A549 (cell line): Measurements from ENCODE around the gene LUC7L2. TPM values are rescaled to one million over a fixed set of nuclear protein-coding genes. Genes with fewer than 3 reads are reported as not detected.
"Not testable (repeated sequence)": the region's sequence is repeated elsewhere in the genome, so short reads cannot be mapped to it uniquely, and the experiment has no call there.

ENCODE experiments used
- ATAC-seq, 2 experiments: fragments of 200-7000 bp in 1 of 2; fragments of >200 bp in 1 of 2; cut with Nextera tagmentation in 1 of 2; cut with Tn5 transposase in 1 of 2; 3 replicates each; pipeline versions ENCODE4 v1.8.0 to v1.9.1; 2018 to 2020; ENCODE audit warnings: mild to moderate bottlenecking in 1 of 2, moderate library complexity in 1 of 2
- CTCF ChIA-PET: fragments of 300-600 bp; sonication (Branson Sonifier 250); formaldehyde crosslinking; extraction: SDS; loops from one replicate; lab custom pipeline; 2021; ENCODE audit warnings: antibody characterized with exemption, inconsistent platforms; lab: Yijun Ruan, JAX
- POLR2A ChIA-PET: fragments of 350-600 bp; formaldehyde crosslinking; extraction: SDS; loops from one replicate; lab custom pipeline; 2021; ENCODE audit warnings: antibody characterized with exemption, inconsistent platforms; lab: Yijun Ruan, JAX
- DNase-seq, 2 experiments: peaks; one replicate each; pipeline versions ENCODE4 v3.0.0 to v3.0.0-alpha.2; 2011 to 2016; ENCODE audit warnings: low read depth in 1 of 2, low spot score in 1 of 2
- FAIRE-seq: peaks from 2 replicates; lab custom pipeline; 2011; peaks lifted over from hg19 to GRCh38; lab: Jason Lieb, UNC
- H3K27ac ChIP-seq, 2 experiments: fragments of >200 bp; sonication (Bioruptor Twin); formaldehyde crosslinking; 3 replicates each; pipeline ENCODE4 v1.5.1; 2016 to 2017
- H3K4me1 ChIP-seq: fragments of >200 bp; sonication (Bioruptor Twin); formaldehyde crosslinking; 3 replicates; pipeline ENCODE4 v1.6.1; 2016
- H3K4me2 ChIP-seq: fragments of >200 bp; sonication (Bioruptor Twin); formaldehyde crosslinking; 3 replicates; pipeline ENCODE4 v1.6.1; 2016
- H3K4me3 ChIP-seq: fragments of >200 bp; sonication (Bioruptor Twin); formaldehyde crosslinking; 3 replicates; pipeline ENCODE4 v1.5.1; 2016
- H3K9me3 ChIP-seq: fragments of >200 bp; sonication (Bioruptor Twin); formaldehyde crosslinking; 3 replicates; pipeline ENCODE4 v1.6.1; 2016
- CBX2 ChIP-seq: fragments of 200-600 bp; sonication (generic); IDR thresholded peaks from 2 replicates; pipeline ENCODE4 v1.6.1; 2016; ENCODE audit warnings: low read depth, mild to moderate bottlenecking, borderline replicate concordance
- CBX8 ChIP-seq: fragments of 200-600 bp; sonication (generic); IDR thresholded peaks from 2 replicates; pipeline ENCODE4 v1.6.1; 2016
- CEBPB ChIP-seq, 2 experiments: fragments of >200 bp in 1 of 2; sonication (Bioruptor Twin) in 1 of 2; formaldehyde crosslinking in 1 of 2; IDR thresholded peaks; 2 replicates each; pipeline ENCODE4 v1.6.1; 2012 to 2016
- CHD4 ChIP-seq: fragments of 200-600 bp; sonication (generic); IDR thresholded peaks from 2 replicates; pipeline ENCODE4 v1.6.1; 2016; ENCODE audit warnings: antibody characterized with exemption, mild to moderate bottlenecking, borderline replicate concordance
- EHF ChIP-seq: fragments of 250-450 bp; sonication (Bioruptor Pico); IDR thresholded peaks from 2 replicates; pipeline ENCODE4 v1.5.0; 2020; ENCODE audit warnings: mild to moderate bottlenecking
- FOSL2 ChIP-seq, 2 experiments: fragments of 450-650 bp in 1 of 2; fragments of >200 bp in 1 of 2; sonication (Bioruptor Twin) in 1 of 2; formaldehyde crosslinking; IDR thresholded peaks; 2 replicates each; pipeline versions ENCODE4 v1.5.0 to v1.6.1; 2016 to 2020; ENCODE audit warnings: mild to moderate bottlenecking in 1 of 2, moderate library complexity in 1 of 2
- FOXS1 ChIP-seq: fragments of 250-450 bp; sonication (Bioruptor Pico); IDR thresholded peaks from 2 replicates; pipeline ENCODE4 v1.5.0; 2020; ENCODE audit warnings: mild to moderate bottlenecking, moderate library complexity
- GATA3 ChIP-seq: IDR thresholded peaks from 2 replicates; pipeline ENCODE4 v1.6.1; 2012; ENCODE audit warnings: borderline replicate concordance
- HES2 ChIP-seq: fragments of >200 bp; sonication (Bioruptor Twin); formaldehyde crosslinking; IDR thresholded peaks from 2 replicates; pipeline ENCODE4 v1.6.1; 2016
- HEYL ChIP-seq: fragments of 250-450 bp; sonication (Bioruptor Pico); IDR thresholded peaks from 2 replicates; pipeline ENCODE4 v1.8.0; 2021; ENCODE audit warnings: mild to moderate bottlenecking, moderate library complexity
- HMGXB4 ChIP-seq: fragments of 250-450 bp; sonication (Bioruptor Pico); IDR thresholded peaks from 2 replicates; pipeline ENCODE4 v1.5.0; 2021; ENCODE audit warnings: mild to moderate bottlenecking, moderate library complexity, borderline replicate concordance
- JUNB ChIP-seq: fragments of >200 bp; sonication (Bioruptor Twin); formaldehyde crosslinking; IDR thresholded peaks from 2 replicates; pipeline ENCODE4 v1.6.1; 2016
- MAFK ChIP-seq: fragments of 450-650 bp; IDR thresholded peaks from 2 replicates; pipeline ENCODE4 v1.6.1; 2014; ENCODE audit not compliant: partially characterized antibody
- NFE2L2 ChIP-seq: fragments of 150-350 bp; conservative IDR thresholded peaks from 2 replicates; pipeline ENCODE4 v1.6.1; 2014; ENCODE audit warnings: low read length
- POLR2AphosphoS2 ChIP-seq: conservative IDR thresholded peaks from 2 replicates; pipeline ENCODE4 v1.6.1; 2012; ENCODE audit warnings: low read length, improper control_type of control experiment, inconsistent platforms
- RARB ChIP-seq: fragments of 250-450 bp; sonication (Bioruptor Pico); IDR thresholded peaks from 2 replicates; pipeline ENCODE4 v1.8.0; 2021; ENCODE audit warnings: mild to moderate bottlenecking, moderate library complexity
- RCOR1 ChIP-seq: fragments of 150-350 bp; IDR thresholded peaks from 2 replicates; pipeline ENCODE4 v1.6.1; 2014; ENCODE audit warnings: antibody characterized with exemption, low read length, low read depth
- RFX5 ChIP-seq: fragments of 450-650 bp; IDR thresholded peaks from 2 replicates; pipeline ENCODE4 v1.7.1; 2014; ENCODE audit warnings: antibody characterized with exemption, mild to moderate bottlenecking, moderate library complexity
- USF2 ChIP-seq: fragments of 450-650 bp; IDR thresholded peaks from 2 replicates; pipeline ENCODE4 v1.6.1; 2014; ENCODE audit warnings: antibody characterized with exemption
- ZC3H11A ChIP-seq: fragments of 450-650 bp; IDR thresholded peaks from 2 replicates; pipeline ENCODE4 v1.6.1; 2014; ENCODE audit warnings: antibody characterized with exemption, mild to moderate bottlenecking
- ZFP36 ChIP-seq: fragments of 450-650 bp; IDR thresholded peaks from 2 replicates; pipeline ENCODE4 v1.6.1; 2014; ENCODE audit warnings: borderline replicate concordance; ENCODE audit not compliant: partially characterized antibody
- ZNF302 ChIP-seq: fragments of 250-450 bp; sonication (Bioruptor Pico); IDR thresholded peaks from 2 replicates; pipeline ENCODE4 v1.9.0; 2021; ENCODE audit warnings: inconsistent platforms, mild to moderate bottlenecking, moderate library complexity
- WGBS: methylation state at CpG from one replicate; pipeline ENCODE4 v1.1.6; 2017; ENCODE audit errors: missing lambda C conversion rate; 5-methylcytosine and 5-hydroxymethylcytosine counted together
- polyA plus RNA-seq, 4 experiments: library from polyadenylated mRNA; depleted of rRNA in 3 of 4; stranded (reverse); fragments of >200 nt; fragmentation: RNase III in 1 of 4; extraction: RNeasy Plus Mini Kit Qiagen cat#74134 plus additional on column Dnase treatment in 1 of 4; gene quantifications; 2 replicates in 3 of 4; 3 replicates in 1 of 4; pipeline ENCODE4 v1.2.3, GENCODE V29; 2011 to 2017

Gene LUC7L2
- polyA plus RNA-seq, 2 of the 4 experiments (the other 2 are of a cell fraction): 49.5 to 75.7 TPM

GRCh38 chr7:139407555-139407954 is 47.9 kb downstream of the LUC7L2 start:
- Histone ChIP-seq H3K27ac (no peak overlapping the region), H3K4me1 (no peaks in the 10 kb centered on the region), H3K9me3 (no peaks in the 10 kb centered on the region), H3K4me3 (no peak overlapping the region), H3K4me2 (no peak overlapping the region)
- ATAC-seq (no peak), DNase-seq (no peak), FAIRE-seq (no peak)
- CTCF ChIA-PET: interaction anchor here (1.1 to 1.5 kb wide), 2 partner anchors 8 to 27 kb away, joined by 3 to 6 read pairs; no protein-coding TSS in a partner anchor
- WGBS: 89% methylated on average over 1 of the region's 1 CpG
- peak; percentile 24 for TF ChIP-seq MAFK
- no peak for TF ChIP-seq ZFP36
- POLR2A ChIA-PET: no interaction called here

GRCh38 chr7:139414743-139415402 is 55.2 kb downstream of the LUC7L2 start:
- FAIRE-seq; H3K4me1 ChIP-seq; DNase-seq; POLR2A ChIA-PET; ATAC-seq; H3K4me3 ChIP-seq; H3K27ac ChIP-seq; H3K9me3 ChIP-seq; H3K4me2 ChIP-seq; TF ChIP-seq FOSL2 (IDR thresholded peaks at IDR 0.05): not testable (repeated sequence)
- CTCF ChIA-PET: interaction anchor here (0.6 to 4.3 kb wide), 9 partner anchors 8 to 60 kb away, joined by 3 to 22 read pairs (median 4); no protein-coding TSS in a partner anchor
- peak; percentile 22; the same call in 1 of the 2 replicates for TF ChIP-seq FOSL2 (CRISPR knock-in tag; IDR thresholded peaks at IDR 0.05)
- WGBS: 86% methylated on average over 6 of the region's 6 CpGs

- ChIA-PET CTCF (interaction anchor here (0.8 to 4.3 kb wide), 3 partner anchors 17 to 18 kb away, joined by 3 to 22 read pairs (median 4); no protein-coding TSS in a partner anchor), POLR2A (no interaction called here)
- no peak for DNase-seq
- no peak for FAIRE-seq
- Histone ChIP-seq H3K4me1 (no peaks in the 10 kb centered on the region), H3K27ac (no peak overlapping the region), H3K4me3 (no peak overlapping the region), H3K4me2 (no peak overlapping the region), H3K9me3 (no peaks in the 10 kb centered on the region)
- 95% methylated on average over 3 of the region's 3 CpGs for WGBS
- TF ChIP-seq RCOR1: no peak
- no peak for TF ChIP-seq CBX2
- TF ChIP-seq RFX5: no peak
- no peak for TF ChIP-seq FOXS1
- TF ChIP-seq ZNF302: no peak
- no peak for TF ChIP-seq RARB (CRISPR knock-in tag)
- TF ChIP-seq NFE2L2: no peak
- no peak for TF ChIP-seq USF2
- TF ChIP-seq JUNB: no peak
- TF ChIP-seq CEBPB (IDR thresholded peaks at IDR 0.05): no peak
- TF ChIP-seq HEYL (CRISPR knock-in tag): no peak
- no peak for TF ChIP-seq ZC3H11A
- no peak for TF ChIP-seq POLR2AphosphoS2
- TF ChIP-seq EHF (CRISPR knock-in tag): no peak
- TF ChIP-seq HES2: no peak
- no peak for TF ChIP-seq HMGXB4 (CRISPR knock-in tag)
- TF ChIP-seq CBX8: no peak
- TF ChIP-seq GATA3: no peak
- no peak for TF ChIP-seq CHD4
- no peak for ATAC-seq
Observed at GRCh38 chr7:139416405-139416804, 56.7 kb downstream of the LUC7L2 start.
